Activated CD4-positive, alpha-beta T cell treated with anti-CD3 and anti-CD28 coated beads, Interleukin-2, amount 50 U/mL, for 16 hours (primary cell): ENCODE measurements around the gene ANKDD1A.

Source experiments
- DNase-seq: peaks from one replicate; pipeline ENCODE4 v3.0.0-alpha.2; 2020

ANKDD1A gene

DNA sequence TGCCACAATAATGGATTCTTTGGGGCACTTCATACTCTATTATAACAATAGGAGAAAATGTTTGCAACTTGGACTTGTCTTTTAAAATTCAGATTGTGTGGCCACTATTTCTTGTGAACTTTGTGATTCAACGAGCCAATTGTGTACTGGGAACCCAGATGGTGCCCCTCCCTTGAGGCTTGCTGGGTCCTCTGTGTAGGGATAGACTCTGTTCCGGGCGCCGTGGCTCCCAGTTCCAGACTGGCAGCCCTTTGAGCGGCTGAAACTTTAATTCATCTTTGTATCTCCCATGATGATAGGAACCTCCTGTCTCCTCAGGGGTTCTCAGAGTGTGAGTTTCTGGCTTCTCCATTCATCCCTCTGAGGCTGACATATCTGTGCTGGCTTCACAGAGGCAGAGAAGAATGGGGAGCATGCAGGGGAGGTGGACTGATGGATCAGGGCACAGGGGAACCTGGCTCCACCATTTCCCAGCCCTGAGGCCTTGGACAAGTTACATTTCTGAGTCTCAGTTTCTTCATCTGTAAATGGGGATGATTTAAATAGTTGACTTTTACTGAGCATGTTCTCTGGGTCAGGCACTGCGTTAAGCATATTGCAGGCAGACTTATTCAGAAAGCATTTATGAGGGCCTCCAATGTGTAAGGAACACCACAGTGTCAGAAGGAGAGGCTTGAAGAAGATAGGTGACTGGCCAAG, 15.2 kb upstream of the ANKDD1A start:
- DNase-seq = no peak

DNA sequence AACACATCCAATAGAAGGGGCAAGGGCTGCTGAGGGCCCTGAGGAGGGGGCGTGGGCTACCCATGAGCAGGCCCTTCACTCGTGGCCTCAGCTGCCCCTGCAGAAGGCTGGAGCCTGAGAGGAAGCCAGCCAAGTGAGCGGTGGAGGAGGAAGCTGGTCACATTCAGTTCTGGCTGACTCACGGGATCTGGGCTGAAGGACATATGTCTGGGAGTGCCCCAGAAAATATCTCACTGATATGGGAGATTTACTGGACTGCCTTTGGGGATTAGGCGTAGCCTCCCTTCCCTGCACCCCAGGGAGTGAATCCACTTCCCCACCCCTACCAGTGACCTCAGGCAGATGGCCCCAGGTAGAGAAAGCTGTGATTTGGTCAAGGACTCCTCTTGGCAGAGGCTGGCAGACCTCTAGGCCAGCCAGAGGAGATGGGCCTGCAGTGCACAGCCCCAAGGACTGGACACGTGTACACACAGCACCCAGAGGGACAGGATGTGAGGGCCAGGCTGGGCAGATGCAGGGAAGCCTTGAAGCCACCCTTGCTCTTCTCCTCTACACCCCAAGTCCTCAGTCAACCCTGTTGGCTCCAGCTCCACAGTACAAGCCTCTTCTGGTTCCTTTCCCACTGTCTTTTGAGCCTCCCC, 14.2 kb upstream of the ANKDD1A start:
- DNase-seq = no peak

DNA sequence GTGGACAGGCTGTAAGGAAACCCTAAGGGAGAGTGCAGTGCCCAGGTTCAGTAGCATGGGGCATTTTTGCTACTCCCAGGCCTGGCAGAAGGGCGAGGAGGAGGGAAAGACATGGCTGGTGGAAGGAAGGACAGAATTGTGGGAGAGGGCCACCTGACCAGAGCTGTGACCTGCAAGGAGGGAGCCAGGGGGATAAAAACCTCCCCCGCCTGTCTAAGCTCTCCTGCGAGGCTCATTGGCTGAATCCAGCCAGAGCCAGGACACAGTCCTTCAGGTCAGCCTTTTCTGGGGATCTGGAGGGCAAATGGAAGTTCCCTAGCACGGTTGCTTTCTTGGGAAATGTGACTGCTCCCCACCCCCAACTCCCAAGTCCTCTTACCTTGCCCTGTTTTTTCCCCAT, 13.3 kb upstream of the ANKDD1A start:
- no peak for DNase-seq

DNA sequence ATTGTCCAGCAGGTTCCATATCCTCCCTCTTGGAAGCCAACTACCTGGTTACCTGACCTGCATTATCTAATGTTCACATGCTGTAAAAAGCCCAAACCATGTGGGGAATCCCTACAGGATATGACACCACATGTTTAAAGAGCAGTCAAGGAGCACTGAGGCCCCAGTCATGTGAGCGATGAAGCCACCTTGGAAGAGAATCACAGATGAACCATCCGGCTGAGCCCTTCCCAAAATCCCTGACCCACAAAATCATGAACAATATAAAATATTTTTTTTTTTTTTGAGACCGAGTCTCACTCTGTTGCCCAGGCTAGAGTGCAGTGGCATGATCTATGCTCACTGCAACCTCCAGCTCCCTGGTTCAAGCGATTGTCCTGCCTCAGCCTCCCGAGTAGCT, 10.6 kb upstream of the ANKDD1A start:
- no peak for DNase-seq

DNA sequence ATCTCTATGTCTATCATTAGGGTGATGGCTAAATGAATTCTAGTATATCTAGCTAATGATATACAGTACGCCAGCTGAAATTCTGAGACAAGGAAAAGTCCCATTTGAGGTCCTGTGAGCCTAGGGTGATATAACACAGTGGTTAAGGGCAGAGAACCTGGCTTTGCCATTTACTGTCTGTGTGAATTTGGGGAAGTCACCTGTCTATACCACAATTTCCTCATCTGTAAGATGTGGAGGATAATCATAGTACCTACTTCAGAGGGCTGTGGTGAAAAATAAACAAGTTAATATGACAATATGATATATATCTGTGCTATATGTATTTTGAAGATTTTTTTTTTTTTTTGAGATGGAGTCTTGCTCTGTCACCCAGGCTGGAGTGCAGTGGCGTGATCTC, 9.8 kb upstream of the ANKDD1A start:
- DNase-seq = no peak

DNA sequence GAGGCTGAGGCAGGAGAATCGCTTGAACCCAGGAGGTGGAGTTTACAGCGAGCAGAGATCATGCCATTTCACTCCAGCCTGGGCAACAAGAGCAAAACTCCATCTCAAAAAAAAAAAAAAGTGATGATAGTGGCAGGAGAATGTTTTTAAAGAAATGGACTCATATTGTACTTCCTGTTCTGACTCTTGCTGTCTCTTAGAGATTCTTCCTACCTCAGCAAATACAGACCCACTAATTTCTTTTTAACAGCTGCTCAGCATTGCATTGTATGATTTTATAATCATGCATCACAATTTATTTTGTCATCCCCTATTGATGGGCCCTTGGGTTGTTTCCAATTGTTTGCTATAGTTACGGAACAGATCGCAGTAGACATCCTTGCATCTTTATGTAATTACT, 8.8 kb upstream of the ANKDD1A start:
- DNase-seq = peak; percentile 20

DNA sequence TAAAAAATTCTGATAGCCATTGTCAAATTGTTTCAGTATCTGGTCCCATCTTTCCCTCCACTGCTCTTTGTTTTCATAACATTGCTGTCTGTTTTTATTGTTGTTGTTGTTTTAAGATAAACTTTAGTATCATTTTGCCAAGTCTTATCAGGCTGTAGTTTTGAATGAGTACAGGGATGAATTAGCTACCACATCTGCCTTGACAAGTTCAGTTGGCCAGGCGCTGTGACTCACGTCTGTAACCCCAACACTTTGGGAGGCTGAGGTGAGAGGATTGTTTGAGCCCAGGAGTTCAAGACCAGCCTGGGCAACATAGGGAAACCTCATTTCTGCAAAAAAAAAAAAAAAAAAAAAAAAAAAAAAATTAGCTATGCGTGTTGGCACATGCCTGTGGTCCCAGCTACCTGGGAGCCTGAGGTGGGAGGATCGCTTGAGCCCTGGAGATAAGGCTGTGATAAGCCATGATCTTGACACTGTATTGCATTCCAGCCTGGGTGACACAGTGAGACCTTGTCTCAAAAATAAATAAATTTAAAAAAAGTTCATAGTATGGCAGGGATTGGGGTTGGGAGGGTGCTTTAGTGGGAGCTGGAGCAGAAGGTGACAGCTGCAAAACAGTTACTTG, 8.3 kb upstream of the ANKDD1A start:
- DNase-seq = no peak

DNA sequence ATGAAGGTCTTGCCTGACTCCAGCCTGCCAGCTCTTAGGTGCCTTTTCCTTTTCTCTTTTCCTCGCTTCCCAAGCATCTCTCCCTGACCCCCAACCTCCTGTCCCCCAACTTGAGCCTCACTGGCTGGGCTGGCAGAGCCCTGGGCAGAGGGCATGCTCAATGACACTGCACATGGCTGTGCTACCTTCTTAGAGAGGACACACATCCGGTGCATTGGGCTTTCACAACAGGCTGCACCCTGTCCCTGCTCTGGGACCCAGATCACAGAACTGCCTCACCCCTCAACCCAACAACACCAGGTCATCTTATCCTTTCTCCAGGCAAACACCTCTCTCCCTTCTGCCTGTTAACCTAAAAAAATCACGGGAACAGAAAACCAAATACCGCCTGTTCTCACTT, 7.5 kb upstream of the ANKDD1A start:
- no peak for DNase-seq

DNA sequence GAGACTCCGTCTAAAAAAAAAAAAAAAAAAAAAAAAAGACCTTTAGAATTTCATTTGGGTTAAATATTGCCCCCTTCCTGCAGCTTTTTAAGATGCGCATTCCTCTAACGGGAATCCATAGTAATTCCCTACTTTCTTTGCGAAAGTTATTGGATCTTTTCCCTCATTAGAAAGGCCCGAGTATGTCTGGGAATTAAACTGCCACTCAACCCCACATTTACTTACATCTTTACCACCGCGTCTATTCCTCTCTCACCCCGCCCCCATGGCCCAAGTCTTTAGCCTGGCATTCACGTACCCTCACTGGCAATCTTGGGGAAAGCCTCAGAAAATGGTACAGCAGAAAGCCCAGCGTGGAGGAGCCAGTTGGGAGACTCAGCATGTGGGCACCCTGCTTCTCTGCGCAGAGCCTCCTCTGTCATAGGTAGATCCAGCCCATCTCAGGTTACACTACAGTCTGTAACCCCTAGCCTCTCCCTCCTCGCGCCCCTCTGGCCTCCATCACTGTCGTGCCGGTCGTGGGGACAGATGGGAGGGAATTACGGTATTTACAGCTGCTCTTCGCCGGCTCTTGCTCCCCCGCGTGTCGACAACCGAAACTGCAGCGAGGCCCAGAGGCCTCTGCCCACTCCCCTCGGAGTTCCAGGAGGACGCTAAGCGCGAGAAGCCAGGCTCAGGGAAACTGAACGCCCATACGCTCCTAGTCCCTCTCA, 6.4 kb upstream of the ANKDD1A start:
- peak; percentile 84 for DNase-seq

DNA sequence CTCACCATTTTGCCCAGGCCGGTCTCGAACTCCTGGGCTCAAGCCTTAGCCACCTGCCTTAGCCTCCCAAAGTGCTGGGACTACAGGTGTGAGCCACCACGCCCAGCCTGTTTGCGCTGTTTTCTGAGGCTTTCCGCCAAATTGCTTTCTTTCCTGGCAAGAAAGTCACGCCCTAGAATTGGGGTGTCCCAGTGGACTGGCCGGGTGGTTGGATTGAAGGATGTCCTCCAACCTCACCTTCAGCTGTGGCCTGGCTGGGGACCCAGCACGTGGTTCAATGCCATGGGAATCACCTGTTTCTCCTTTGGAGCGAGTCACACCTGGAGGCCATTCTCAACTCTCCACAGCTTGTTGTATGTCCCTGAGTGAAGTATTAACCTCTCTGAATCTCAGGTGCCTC, 5.8 kb upstream of the ANKDD1A start:
- no peak for DNase-seq

DNA sequence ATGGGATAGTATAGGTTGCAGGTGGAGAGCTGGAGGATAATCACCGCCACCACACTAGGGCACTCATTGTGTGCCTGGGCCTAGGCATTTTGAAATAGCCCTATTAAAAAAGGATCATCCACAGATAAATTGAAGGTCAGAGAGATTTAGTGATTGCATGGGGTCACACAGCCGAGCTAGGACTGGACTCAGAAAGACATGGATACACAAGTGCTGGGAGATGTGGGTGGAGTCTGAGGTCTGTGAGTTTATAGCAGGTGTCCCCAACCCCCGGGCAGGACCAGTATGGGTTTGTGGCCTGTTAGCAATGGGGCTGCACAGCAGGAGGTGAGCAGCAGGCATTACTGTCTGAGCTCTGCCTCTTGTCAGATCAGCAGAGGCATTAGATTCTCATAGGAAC, 5.3 kb upstream of the ANKDD1A start:
- no peak for DNase-seq

DNA sequence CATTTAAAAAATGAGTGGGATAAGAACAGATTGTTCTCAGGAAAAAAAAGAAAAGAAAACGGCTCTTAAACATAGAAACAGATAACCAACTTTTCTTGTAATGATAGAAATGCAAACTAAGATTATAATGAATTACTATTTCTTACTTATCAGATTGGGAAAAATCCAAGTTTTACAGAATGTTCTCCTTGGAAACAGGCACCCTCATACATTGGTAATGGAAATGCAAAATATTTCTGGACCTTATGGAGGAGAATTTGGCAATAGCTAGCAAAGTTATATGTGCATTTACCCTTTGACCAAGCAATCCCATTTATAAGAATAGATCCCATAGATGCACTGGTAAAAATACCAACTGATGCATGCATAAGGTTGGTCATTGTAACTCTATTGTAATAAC, 3.7 kb upstream of the ANKDD1A start:
- no peak for DNase-seq

DNA sequence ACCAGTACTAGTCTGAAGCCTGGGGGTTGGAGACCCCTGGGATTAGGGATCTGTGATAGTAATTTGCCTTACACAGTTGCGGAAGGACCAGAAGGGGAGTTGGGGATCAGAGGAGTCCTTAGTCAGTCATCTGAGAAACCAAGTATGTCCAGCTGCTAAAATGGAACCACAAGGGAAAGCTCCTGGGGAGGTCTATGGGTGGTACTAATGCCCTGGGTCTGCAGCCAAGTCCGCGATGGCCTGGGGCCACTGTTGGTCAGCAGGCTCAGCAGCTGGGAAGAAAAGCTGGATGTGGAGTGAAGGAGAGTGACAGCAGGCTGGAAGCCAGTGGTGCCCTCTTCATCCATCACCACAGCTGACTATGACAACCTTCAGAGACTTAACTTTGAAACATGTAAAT, 2.2 kb upstream of the ANKDD1A start:
- no peak for DNase-seq

DNA sequence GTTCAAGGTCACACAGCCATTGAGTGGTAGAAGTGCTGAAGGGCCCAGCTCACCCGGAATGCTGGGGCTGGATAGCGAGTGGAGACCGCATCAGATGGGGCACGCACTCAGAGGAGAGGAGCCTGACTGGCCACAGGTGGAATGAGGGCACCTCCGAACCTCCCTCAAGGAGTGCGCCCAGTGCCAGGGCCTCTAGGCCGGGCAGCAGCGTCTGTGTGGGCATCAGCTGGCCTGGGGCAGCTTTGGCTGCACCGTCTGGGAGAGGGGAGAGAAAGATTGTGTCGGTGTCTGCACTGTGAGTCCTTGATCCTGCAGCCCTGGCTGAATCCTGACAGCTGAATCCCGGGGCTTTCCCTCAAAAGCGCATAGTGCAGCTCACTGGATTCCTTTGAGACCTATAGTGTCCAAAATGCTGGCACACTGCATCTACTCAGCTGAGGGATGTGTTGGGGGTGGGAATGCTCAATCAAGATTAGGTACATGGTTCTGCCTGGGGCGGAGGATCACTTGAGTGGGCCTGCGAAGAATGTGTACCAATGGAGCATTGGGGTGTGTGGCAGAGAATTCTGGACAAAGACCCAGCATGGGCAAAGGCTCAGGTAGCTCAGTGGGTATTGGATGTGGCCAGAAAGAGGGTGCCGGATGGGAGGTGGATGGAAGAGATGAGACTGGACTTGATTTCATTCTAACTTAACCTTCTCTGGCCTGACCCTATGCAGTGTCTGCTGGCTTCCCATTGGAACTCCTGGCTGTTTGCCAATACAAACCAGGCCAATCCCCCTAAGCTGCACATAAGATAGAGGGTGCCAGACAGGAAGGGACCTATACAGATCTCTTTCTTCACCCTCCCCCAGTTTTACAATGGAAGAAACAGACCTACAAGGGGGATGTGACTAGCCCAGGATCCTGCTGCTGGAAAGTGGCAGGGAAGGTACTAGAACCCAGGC, 950 bp downstream of the ANKDD1A start:
- no peak for DNase-seq

DNA sequence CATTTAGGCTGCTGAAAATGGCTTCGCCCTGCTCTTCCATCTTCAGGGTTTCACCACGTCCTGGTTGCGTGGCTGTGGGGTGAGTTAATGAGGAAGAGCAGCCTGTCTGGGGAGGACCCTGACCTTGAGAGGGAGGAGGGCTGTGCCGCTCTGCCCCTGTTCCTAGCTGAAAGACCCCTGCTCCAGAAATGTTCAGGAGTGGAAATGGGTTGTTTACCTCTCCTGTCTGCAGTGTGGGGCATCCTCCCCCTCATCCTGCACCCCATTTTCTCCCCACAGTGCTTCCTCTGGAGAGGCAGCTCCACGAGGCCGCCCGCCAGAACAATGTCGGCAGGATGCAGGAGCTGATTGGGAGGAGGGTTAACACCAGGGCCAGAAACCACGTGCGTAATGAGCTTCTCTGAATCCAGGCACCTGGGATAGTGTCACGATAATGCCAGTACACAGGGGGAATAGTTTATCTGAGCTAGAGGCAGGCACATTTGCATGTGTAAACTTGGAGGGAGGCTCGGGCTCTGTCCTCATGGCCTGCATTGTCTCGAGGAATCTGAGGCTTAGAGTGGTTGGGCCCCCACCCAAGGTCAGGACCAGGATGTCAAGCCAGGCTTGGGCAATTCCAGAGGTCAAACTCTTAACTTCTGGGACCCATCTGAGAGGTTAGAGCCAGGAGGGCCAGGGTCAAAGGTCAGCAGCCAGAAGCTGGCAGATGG, 4.0 kb downstream of the ANKDD1A start:
- DNase-seq = no peak

DNA sequence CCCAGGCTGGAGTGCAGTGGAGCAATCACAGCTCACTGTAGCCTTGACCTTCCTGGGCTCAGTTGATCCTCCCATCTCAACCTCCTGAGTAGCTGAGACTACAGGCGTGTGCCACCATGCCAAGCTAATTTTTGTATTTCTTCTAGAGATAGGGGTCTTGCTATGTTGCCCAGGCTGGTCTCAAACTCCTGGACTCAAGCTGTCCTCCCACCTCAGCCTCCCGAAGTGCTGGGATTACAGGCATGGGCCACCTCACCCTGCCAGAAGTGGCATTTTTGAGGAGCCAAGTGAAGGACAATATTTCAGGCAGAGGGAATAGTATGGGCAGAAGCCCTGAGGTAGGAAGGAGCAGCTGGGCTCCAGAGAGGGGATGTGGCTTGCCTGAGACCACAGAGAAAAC, 4.7 kb downstream of the ANKDD1A start:
- DNase-seq = no peak

DNA sequence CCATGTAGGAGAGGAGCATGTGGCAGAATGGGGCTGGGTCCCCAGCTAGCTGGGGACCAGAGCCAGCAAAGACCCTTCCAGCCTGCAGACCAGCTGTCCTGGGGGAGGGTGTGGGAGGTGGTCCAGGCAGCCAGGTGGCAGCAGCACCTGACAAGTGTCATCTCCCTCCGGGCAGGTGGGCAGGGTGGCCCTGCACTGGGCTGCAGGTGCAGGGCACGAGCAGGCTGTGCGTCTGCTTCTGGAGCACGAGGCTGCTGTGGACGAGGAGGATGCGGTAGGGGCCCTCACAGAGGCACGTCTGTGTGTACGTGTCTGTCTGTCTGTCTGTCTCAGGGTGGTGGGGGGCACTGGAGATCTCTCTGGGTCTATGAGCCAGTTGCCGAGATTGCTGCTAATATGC, 5.5 kb downstream of the ANKDD1A start:
- DNase-seq = no peak

DNA sequence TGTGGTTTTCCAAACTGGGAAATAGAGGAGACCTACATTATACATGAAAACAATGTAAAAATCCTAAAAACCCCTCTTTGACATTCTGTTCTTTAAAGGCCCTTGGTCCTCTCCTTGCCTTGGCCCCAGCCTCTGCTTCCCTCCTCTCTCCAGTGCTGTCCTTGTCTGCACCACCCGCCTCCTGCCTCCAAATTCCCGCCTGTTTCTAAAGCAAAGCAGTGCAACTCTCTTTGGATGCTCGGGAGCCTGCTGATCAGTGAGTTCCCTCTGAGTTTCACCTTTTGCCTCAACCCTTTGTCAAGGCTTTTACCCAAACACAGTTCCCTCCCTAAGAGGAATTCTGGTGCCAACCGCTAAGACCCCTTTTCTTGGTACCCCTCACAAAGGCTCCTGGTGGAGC, 8.0 kb downstream of the ANKDD1A start:
- DNase-seq = no peak

DNA sequence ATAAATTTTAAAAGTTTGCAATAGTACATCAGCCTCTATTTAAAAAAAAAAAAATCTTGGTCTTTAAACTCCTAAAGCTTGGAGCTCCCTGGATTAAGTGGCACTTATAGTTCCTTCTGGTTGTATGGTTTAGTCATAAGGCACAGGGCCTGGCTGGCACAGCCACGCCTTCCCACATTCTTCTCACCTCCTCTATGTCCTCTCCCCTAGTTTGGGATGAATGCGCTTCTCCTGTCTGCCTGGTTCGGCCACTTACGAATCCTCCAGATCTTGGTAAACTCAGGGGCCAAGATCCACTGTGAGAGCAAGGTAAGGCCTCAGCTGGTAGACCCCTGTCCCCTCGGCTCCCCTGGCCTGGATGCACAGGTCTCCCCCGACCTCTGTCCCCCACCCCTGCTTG, 10.0 kb downstream of the ANKDD1A start:
- DNase-seq = no peak

DNA sequence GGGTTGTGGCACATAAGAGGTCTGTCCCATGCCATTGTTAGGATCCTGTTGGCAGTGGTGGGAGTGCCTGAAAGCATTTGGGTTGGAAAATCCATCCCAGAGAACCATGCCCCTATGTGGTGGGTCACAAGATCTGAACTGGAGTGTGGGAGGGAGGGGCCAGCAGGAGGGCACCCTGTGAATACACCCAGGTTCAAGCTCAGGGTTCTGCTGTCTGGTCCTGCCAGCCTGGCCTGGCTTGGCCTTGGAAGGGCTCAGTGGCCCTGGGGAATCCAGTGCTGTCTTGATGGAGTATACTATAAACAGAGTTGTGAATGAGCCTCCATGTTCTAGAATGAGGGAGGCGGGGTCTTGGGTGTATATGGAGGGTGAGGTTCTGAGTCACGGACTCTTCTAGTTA, 11.8 kb downstream of the ANKDD1A start:
- no peak for DNase-seq

DNA sequence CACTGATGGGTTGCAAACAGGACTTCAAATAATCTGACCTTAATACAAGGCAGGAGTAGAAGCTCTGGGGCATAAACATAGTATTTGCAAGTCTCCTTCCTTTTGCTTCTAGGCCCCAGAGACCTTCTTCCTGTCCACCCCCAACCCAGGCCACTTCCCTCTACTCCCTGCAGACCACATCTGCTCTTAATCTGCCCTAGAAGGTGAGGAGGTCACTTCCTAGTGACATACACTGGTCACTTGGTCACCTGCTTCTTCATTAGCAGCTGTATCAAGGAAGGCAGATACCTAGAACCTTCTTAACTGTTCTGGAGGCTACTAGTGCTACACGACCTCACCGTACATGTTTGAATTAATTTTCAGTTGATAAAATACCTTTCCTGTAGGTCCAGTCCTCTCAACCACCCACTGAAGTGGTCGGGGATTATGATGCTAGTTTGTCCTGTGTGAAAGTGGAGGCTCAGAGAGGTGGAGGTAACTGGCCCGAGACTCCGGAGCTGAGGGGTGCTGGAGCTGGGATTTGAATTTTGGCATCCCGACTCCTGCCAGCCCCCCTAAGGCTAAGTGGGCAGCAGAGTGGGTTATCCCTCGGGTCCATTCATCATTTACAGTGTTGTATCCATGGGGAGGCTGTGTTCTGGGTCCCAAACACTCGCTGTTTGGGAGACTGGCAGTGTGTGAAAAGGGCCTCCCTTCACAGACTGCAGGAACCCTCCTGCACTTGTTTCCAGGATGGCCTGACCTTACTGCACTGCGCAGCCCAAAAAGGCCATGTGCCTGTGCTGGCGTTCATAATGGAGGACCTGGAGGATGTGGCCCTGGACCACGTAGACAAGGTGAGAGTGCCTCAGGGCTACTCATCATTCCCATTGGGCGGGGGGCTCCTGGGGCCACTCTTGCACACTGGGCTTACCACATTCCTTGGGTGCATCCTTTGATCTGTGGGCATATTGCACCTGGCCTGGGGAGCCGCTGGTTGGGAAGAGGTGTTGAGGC, 13.9 kb downstream of the ANKDD1A start:
- no peak for DNase-seq
